ENCODE results near the gene POTEG.
"Not testable (repeated sequence)": the region's sequence is repeated elsewhere in the genome, so short reads cannot be mapped to it uniquely, and the experiment has no call there.

The POTEG gene

DNA sequence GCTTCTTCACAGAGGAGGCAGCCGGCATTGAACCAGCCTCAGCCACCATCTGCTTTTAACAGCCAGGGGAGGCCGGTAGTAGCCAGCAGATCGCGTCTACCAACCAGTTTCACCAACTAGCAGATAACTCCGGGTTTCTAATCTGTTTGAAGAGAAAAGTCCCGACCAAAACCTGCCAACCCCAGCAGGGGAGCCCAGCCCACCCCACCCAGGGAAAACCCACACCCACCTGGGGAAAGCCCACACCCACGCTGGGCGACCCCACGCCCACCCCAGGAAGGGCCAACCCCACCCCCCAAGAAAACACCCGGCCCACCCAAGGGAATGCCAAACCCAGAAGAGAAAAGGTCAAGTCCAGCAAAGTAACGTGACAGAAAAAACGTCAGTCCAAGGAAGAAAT lies at the start of gene POTEG:
POTEG (minus strand) TSS at position 101 of the 400 bp plus-strand sequence; CDS start at position 49, 52 bp downstream.
- DNase-seq = not testable (repeated sequence)

GRCh38 chr14:19482093-19482492 lies 48.0 kb upstream of the POTEG start:
- not testable (repeated sequence) for DNase-seq

DNA sequence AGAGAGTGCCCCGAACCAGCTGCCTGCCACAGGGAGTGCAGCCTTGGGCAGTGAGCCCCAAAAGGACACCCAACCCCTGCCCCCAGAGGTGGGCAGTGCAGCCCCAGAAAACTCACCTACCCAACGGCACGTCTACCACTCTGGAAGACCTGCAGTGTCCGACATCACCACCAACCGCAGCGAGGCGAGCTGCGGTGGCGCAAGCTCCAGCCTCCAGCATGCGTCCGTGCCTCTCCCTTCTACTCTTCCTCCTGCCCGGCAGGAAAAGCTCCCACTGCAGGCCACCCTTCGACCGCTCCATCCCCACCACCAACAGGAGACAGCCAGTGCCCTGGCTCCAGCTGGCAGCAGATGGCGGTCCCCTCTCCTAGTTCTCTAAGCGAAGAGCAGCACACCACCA lies 47.3 kb upstream of the POTEG start:
- DNase-seq = not testable (repeated sequence)

- DNase-seq = not testable (repeated sequence)
These were observed 46.4 kb upstream of the POTEG start for GRCh38 chr14:19480491-19480890.

GRCh38 chr14:19445761-19446160 lies 11.6 kb upstream of the POTEG start:
- peak; percentile 0 for DNase-seq

DNA sequence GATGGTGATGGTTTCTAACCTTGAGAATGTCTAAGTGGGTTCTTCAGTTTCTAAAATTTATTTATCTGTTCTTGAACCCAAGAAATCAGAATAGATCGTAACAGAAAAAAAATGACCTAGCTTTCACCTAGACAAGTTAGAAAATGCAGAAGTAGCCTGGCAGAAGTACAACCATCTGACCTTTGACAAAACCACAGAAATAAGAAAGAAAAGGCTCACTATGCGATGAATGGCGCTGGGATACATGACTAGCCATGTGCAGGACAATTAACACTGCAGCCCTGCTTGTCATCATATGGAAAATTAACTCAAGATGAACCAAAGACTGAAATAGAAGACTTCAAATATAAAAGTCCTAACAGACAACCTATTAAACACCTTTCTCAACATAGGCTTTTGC lies 5.7 kb upstream of the POTEG start:
- DNase-seq = not testable (repeated sequence)

GRCh38 chr14:19439219-19439618 lies 5.1 kb upstream of the POTEG start:
- not testable (repeated sequence) for DNase-seq

DNA sequence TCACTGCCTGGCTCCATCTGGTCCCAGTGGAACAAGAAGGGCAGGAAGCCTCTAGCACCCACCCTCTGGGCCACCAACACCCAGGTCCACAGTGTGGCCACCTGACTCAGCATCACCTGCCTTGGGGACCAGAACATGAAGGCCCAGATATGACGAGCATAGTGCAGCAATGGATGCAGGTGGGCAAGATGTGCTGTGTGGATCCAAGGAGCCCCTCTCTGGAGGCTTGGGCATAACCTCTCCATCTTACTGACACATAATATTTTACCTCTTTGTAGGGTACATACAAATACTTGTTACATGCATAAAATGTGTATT lies 2.9 kb upstream of the POTEG start:
- DNase-seq = not testable (repeated sequence)

GRCh38 chr14:19436311-19437125 lies 2.4 kb upstream of the POTEG start:
- not testable (repeated sequence) for DNase-seq

DNA sequence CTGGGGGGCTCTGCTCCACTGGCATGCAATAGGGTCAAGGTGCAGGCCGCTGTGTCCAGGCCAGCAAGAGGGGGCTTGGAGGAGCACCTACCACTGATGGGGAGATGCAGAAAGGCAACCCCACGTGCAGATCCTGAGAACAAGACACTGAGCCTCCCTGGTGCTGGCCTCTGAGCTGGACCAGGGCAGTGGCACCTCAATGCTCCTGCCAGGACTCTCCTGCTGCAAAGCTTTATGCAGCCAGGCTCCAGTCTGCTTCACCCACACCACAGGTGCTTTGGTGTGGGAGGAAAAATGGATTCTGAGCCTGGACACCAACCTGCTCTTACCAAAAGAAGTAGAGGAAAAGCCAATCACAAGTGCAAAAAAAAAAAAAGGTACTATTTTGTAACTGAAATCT lies 1.7 kb upstream of the POTEG start:
- DNase-seq = not testable (repeated sequence)

DNA sequence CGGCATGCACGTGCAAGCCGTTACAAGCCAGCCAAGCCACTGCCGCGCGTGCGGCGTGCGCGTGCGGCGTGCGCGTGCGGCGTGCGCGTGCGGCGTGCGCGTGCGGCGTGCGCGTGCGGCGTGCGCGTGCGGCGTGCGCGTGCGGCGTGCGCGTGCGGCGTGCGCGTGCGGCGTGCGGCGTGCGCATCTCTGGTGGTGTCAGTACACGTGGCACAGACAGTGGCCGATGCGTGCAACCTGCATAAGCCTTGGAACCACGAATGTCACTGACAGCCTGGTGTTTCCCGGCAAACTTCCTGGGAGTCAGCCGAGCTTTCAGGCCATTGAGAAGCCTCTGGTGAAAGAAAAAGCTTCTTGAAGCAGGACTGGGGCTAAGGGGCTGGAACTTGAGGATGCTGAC lies 750 bp upstream of the POTEG start:
- DNase-seq = not testable (repeated sequence)

DNA sequence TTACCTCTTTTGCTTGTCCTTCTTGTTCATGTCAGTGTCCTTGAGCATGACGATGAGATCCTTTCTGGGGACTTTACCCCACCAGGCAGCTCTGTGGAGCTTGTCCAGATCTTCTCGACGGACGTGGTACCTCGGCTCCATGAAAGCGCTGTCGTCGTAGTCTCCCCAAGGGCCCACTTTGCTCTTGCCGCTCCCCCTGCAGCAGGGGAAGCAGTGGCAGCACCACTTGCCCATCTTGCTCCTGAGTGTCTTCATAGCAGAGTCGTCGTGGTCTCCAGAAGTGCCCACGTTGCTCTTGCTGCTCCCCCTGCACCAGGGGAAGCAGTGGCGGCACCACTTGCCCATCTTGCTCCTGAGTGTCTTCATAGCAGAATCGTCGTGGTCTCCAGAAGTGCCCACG lies 376 bp downstream of the POTEG start:
- not testable (repeated sequence) for DNase-seq

GRCh38 chr14:19408519-19408918 lies 25.6 kb downstream of the POTEG start:
- not testable (repeated sequence) for DNase-seq

GRCh38 chr14:19402097-19402496 lies 32.0 kb downstream of the POTEG start:
- DNase-seq = not testable (repeated sequence)

DNA sequence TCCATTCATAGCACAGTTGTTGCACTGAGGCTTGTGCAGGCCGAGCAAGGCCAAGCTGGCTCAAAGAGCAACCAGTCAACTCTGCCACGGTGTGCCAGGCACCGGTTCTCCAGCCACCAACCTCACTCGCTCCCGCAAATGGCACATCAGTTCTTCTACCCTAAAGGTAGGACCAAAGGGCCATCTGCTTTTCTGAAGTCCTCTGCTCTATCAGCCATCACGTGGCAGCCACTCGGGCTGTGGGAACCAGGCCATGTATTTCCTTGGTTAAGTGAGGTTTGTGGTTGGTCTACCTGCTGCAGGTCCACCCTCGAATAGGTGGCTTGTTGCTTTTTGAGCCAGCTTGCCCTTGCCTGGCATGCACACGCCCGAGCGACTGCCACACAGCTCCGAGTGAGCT lies 39.4 kb downstream of the POTEG start:
- DNase-seq = not testable (repeated sequence)

DNA sequence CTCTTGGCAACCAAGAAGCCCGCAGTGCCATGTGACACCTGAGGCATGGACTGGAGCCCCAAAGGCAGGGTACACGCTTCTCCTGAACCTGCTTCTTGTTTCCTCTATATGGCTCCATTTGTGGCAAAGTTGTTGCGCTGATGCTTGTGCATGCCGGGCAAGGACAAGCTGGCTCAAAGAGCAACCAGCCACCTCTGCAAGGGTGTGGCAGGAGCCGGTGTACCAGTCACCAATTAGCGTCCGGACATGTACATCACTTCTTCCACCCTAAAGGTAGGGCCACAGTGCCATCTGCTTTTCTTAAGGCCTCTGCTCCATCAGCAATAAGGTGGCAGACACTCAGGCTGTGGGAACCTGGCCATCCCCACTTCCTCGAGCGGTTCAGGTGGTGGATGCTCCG lies 43.9 kb downstream of the POTEG start:
- peak; percentile 0 for DNase-seq

- DNase-seq = not testable (repeated sequence)
These were observed 45.4 kb downstream of the POTEG start for GRCh38 chr14:19388741-19389140.

GRCh38 chr14:19386996-19387395 lies 47.1 kb downstream of the POTEG start:
- not testable (repeated sequence) for DNase-seq

- DNase-seq = not testable (repeated sequence)
These were observed 47.8 kb downstream of the POTEG start for GRCh38 chr14:19386309-19386708.

GRCh38 chr14:19384088-19384781 lies 49.9 kb downstream of the POTEG start:
- not testable (repeated sequence) for DNase-seq

GRCh38 chr14:19383008-19383584 lies 51.0 kb downstream of the POTEG start:
- not testable (repeated sequence) for DNase-seq

DNA sequence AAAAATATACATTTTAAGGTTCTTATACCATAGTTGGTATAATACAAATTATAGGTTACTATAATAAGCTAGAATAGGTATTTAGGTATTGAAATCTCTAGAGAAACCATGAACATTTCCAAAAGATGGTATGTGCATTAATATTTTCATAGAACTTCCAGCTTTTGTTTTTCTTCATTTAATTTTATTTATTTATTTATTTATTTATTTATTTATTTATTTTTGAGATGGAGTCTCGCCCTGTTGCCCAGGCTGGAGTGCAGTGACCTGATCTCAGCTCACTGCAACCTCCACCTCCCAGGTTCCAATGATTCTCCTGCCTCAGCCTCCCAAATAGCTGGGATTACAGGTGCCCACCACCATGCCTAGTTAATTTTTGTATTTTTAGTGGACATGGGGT lies 54.0 kb downstream of the POTEG start:
- DNase-seq = not testable (repeated sequence)

DNA sequence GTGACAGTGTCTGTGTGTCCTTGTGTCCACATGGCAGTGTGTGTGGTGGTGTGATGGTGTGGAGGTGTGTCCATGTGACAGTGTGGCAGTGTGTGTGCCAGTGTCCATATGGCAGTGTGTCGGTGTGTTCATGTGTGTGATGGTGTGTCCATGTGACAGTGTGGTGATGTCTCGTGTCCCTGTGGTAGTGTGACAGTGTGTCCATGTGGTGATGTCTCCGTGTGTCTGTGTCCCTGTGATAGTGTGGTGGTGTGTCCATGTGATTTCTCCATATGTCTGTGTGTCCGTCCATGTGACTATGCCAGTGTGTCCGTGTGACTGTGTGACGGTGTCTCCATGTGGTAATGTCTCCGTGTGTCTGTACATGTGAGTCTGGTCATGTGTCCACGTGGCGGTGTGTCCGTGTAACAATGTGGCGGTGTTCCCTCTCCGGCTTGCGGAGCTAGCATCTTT lies 59.7 kb downstream of the POTEG start:
- DNase-seq = peak; percentile 0
